ENCODE results near the gene TENM4. TPM values are rescaled to one million over a fixed set of nuclear protein-coding genes. Genes with fewer than 3 reads are reported as not detected.
A peak's percentile ranks its signal among the peaks of the same experiment; 100 is the strongest.

The TENM4 gene
- total and polyA plus RNA-seq, 2 of the 13 experiments (the other 11 are each of a cell fraction or from before 2014, with no cell fraction given), result not detected

- Histone ChIP-seq H3K9ac (ENCODE audit: insufficient read depth, low read depth, low read length) (no peak overlapping the region), H3K27me3 (ENCODE audit: control insufficient read depth in 1 of 2, insufficient read depth in 2 of 2, low read length in 2 of 2) (no peaks in the 10 kb centered on the region), H3K4me1 (ENCODE audit: insufficient read depth, low read length) (no peaks in the 10 kb centered on the region), H3K27ac (ENCODE audit: extremely low read length, insufficient read depth, low read length) (no peak overlapping the region), H4K20me1 (ENCODE audit: insufficient read depth, low read length) (no peaks in the 10 kb centered on the region), H3K36me3 (replicated peaks in 1 of 2; ENCODE audit: control insufficient read depth in 1 of 2, insufficient read depth in 2 of 2, low read length in 2 of 2) (no peaks in the 10 kb centered on the region), H2AFZ (ENCODE audit: low read length) (no peak overlapping the region), H3K9me3 (ENCODE audit: low read length) (no peaks in the 10 kb centered on the region), H3K4me2 (ENCODE audit: low read depth, low read length) (no peak overlapping the region), H3K79me2 (ENCODE audit: insufficient read depth, low read length) (no peaks in the 10 kb centered on the region), H3K4me3 (replicated peaks in 1 of 3; ENCODE audit: insufficient read depth in 1 of 3, low read depth in 2 of 3, low read length in 3 of 3) (no peak overlapping the region)
- BruUV-seq (replicated peaks), result no TSS peak
- POLR2A ChIA-PET, result no interaction called here
- no peak for DNase-seq (ENCODE audit: low spot score)
- intact Hi-C loops (cut with micrococcal nuclease; ENCODE audit: unreplicated experiment), result no loop called here
- in situ Hi-C loops (cut with HindIII; ENCODE audit: extremely low pct_ligation_motif_present, low pct_unique_long_range_greater_than_20kb), result no loop called here
- WGBS (ENCODE audit: low lambda C conversion rate), result 0% methylated on average over 2 of the region's 2 CpGs
- FAIRE-seq, result no peak
- ATAC-seq, result no peak
- CTCF ChIA-PET (ENCODE audit: low intra/inter-chr PET ratio, low total read pairs), result no interaction called here
- TF ChIP-seq FOSL1 (CRISPR knock-in tag; IDR thresholded peaks at IDR 0.05; ENCODE audit: borderline replicate concordance) (no peak), ZNF510 (CRISPR knock-in tag; IDR thresholded peaks at IDR 0.05; ENCODE audit: low read depth) (no peak), MAFK (conservative IDR thresholded peaks at IDR 0.05 in 1 of 2, IDR thresholded peaks at IDR 0.05 in 1 of 2; ENCODE audit: low read length in 2 of 2) (peak; percentile 79 to 82), MTF2 (CRISPR knock-in tag; IDR thresholded peaks at IDR 0.05; ENCODE audit: borderline replicate concordance) (no peak), MTA3 (CRISPR knock-in tag; IDR thresholded peaks at IDR 0.05) (no peak), TCF7L2 (IDR thresholded peaks at IDR 0.05; ENCODE audit: low read depth, low read length) (no peak), MAFF (IDR thresholded peaks at IDR 0.05; ENCODE audit: low read depth, low read length) (peak; percentile 82), NR3C1 (CRISPR knock-in tag; IDR thresholded peaks at IDR 0.05) (no peak), ZNF354B (CRISPR knock-in tag; IDR thresholded peaks at IDR 0.05) (no peak), FOSL2 (CRISPR knock-in tag; IDR thresholded peaks at IDR 0.05) (peak; percentile 29; the same call in 1 of the 2 replicates), STAG1 (CRISPR knock-in tag; IDR thresholded peaks at IDR 0.05) (no peak), ARNT (IDR thresholded peaks at IDR 0.05) (no peak)
These were observed 634.4 kb downstream of the TENM4 start for GRCh38 chr11:78806214-78807004.

Data from HepG2 (cell line).